Right lobe of liver (tissue), 4 donors: ENCODE data around the gene EFNA4.

Source experiments
- POLR2A ChIP-seq: fragments of 450-650 bp; IDR thresholded peaks from one replicate; pipeline ENCODE4 v1.6.1; 2017; ENCODE audit warnings: antibody characterized with exemption, mild to moderate bottlenecking
- TF ChIP-seq, protein P1 (sequence below), 4 donors: fragments of 200-600 bp in 3 of 4; fragments of 450-650 bp in 1 of 4; IDR thresholded peaks; one replicate each; pipeline versions ENCODE4 v1.5.1 to v1.8.0; 2016 to 2022; ENCODE audit warnings: antibody characterized with exemption in 4 of 4, mild to moderate bottlenecking in 2 of 4
- donor health status: DM: no; HTN: no; CAD: no.
- donor health status: DM: no; HTN: no; CAD: no.
- donor health status: DM: no; HTN: yes; CAD: no.

DNA sequence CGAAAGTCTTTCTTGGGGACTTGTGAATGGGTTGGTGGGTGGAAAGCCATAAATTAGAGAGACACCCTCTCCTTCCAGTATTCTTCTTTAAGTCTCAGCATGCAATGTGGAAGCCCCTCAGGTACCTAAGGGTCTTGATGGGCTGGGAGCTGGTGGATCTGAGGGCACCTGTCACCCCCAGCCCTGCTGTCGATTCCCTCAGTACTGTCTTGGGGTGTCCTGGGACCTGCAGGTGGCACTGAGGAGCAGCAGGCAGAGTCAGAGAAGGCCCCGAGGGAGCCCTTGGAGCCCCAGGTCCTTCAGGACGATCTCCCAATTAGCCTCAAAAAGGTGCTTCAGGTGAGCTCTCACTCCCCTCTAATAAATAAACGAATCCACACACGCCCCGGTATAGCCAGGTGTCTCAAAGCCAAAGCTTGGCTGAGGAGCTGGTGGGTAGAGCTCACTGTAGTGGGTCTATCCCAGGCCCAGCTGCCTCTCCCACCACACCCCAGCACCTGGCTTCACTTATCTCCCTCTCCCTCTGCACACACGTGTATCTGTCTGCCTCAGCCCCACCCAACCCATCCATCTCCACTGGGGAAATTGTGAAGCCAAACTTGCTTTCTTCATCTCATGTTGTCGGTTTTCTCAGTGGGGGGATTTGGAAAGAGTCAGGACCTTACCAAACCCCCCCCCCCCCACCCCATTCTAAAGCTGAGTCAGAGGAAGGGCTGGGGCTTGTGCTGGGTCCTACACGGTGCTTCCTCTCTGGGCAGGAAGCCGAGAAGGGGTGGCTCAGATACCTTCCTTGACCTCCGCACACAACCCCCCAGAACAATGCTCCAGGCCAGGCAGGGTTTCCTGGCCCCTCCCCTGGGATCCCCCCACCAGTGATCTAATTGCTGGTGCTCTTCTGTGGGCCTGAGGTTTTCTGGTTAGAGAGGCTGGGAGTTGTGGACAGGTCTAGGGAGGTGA is 10.8 kb upstream of the EFNA4 start:
- TF ChIP-seq, protein P1, sequence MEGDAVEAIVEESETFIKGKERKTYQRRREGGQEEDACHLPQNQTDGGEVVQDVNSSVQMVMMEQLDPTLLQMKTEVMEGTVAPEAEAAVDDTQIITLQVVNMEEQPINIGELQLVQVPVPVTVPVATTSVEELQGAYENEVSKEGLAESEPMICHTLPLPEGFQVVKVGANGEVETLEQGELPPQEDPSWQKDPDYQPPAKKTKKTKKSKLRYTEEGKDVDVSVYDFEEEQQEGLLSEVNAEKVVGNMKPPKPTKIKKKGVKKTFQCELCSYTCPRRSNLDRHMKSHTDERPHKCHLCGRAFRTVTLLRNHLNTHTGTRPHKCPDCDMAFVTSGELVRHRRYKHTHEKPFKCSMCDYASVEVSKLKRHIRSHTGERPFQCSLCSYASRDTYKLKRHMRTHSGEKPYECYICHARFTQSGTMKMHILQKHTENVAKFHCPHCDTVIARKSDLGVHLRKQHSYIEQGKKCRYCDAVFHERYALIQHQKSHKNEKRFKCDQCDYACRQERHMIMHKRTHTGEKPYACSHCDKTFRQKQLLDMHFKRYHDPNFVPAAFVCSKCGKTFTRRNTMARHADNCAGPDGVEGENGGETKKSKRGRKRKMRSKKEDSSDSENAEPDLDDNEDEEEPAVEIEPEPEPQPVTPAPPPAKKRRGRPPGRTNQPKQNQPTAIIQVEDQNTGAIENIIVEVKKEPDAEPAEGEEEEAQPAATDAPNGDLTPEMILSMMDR (IDR thresholded peaks at IDR 0.05) = peak in 1 of 4 donors; percentile 18
- TF ChIP-seq POLR2A = no peak
